Measurements from ENCODE around the gene KEAP1. TPM values are rescaled to one million over a fixed set of nuclear protein-coding genes. Genes with fewer than 3 reads are reported as not detected.

KEAP1 gene
- total and polyA plus RNA-seq, 2 donors (not counting 3 experiments of a cell fraction or from before 2014, with no cell fraction given), result 81.4 to 91.1 TPM

GRCh38 chr19:10548746-10549276 lies 45.7 kb upstream of the KEAP1 start:
- ChIA-PET CTCF (interaction anchor here (1.0 kb wide), 1 partner anchor 41 kb away, joined by 3 read pairs; no protein-coding TSS in a partner anchor), POLR2A (no interaction called here)
- DNase-seq (ENCODE audit: low read depth, low spot score), result no peak
- Histone ChIP-seq H3K27ac (ENCODE audit: insufficient read depth, low read depth, low read length) (no peak overlapping the region), H3K27me3 (ENCODE audit: control insufficient read depth in 2 of 2, insufficient read depth in 2 of 2, low read length in 2 of 2) (no peaks in the 10 kb centered on the region), H4K20me1 (replicated peaks; ENCODE audit: control insufficient read depth, extremely low read depth, insufficient read depth, low read length) (no peaks in the 10 kb centered on the region), H3K4me1 (ENCODE audit: control insufficient read depth, extremely low read depth, insufficient read depth, low read length) (no peaks in the 10 kb centered on the region), H3K4me2 (ENCODE audit: insufficient read depth, low read length) (no peak overlapping the region), H3K36me3 (ENCODE audit: control insufficient read depth in 2 of 2, extremely low read depth in 1 of 2, insufficient read depth in 2 of 2, low read length in 2 of 2) (peaks cover 0 to 22% of the 10 kb centered on the region in 2 experiments), H3K9me3 (replicated peaks; ENCODE audit: control insufficient read depth, insufficient read depth, low read length) (no peaks in the 10 kb centered on the region), H3K4me3 (replicated peaks in 1 of 3; ENCODE audit: insufficient read depth in 1 of 3, low read depth in 1 of 3, low read length in 3 of 3) (no peak overlapping the region), H3K9ac (replicated peaks; ENCODE audit: extremely low read depth, insufficient read depth, low read length) (no peak overlapping the region), H2AFZ (ENCODE audit: low read depth, low read length) (no peak overlapping the region), H3K79me2 (ENCODE audit: control insufficient read depth, insufficient read depth, low read length) (peaks cover 7% of the 10 kb centered on the region), H3K9me1 (replicated peaks; ENCODE audit: control insufficient read depth, extremely low read depth, insufficient read depth, low read length) (no peaks in the 10 kb centered on the region)
- intact Hi-C loops (cut with micrococcal nuclease), result no loop called here
- dilution Hi-C loops (cut with MboI; ENCODE audit: extremely low pct_ligation_motif_present, low sequenced_read_pairs), result no loop called here
- no peak for FAIRE-seq
- TF ChIP-seq POLR2AphosphoS5 (IDR thresholded peaks at IDR 0.05; ENCODE audit: insufficient read depth, low read depth, low read length), result no peak
- no peak for TF ChIP-seq GATA2 (IDR thresholded peaks at IDR 0.05; ENCODE audit: insufficient read depth, insufficient read length, low read depth, low read length)
- no peak for TF ChIP-seq FOS (IDR thresholded peaks at IDR 0.05; ENCODE audit: borderline replicate concordance, insufficient read depth, low read length)
- TF ChIP-seq CTCF (IDR thresholded peaks at IDR 0.05; ENCODE audit: extremely low read depth in 1 of 2, insufficient read depth in 1 of 2, low read depth in 1 of 2, low read length in 2 of 2), result no peak
- no peak for TF ChIP-seq JUN (IDR thresholded peaks at IDR 0.05; ENCODE audit: borderline replicate concordance, insufficient read depth, insufficient read length, low read depth)
- TF ChIP-seq POLR2A (IDR thresholded peaks at IDR 0.05; ENCODE audit: low read depth, low read length), result no peak
- TF ChIP-seq MYC (IDR thresholded peaks at IDR 0.05; ENCODE audit: low read depth, low read length), result no peak
- TF ChIP-seq MAX (IDR thresholded peaks at IDR 0.05; ENCODE audit: insufficient read depth, insufficient read length), result no peak
- TF ChIP-seq EZH2 (IDR thresholded peaks at IDR 0.05; ENCODE audit: borderline replicate concordance, low read depth, low read length, severe bottlenecking), result no peak
- no TSS peak for BruUV-seq (replicated peaks)

Data from endothelial cell of umbilical vein (primary cell).